HepG2 (cell line): Measurements from ENCODE around the gene MFNG. TPM values are rescaled to one million over a fixed set of nuclear protein-coding genes. Genes with fewer than 3 reads are reported as not detected.
A peak's percentile ranks its signal among the peaks of the same experiment; 100 is the strongest.

ENCODE experiments used
- CENPT ChIP-seq: sonication (generic); formaldehyde crosslinking; IDR thresholded peaks from 2 replicates; pipeline ENCODE4 v1.8.0; 2022; ENCODE audit warnings: low read depth, mild to moderate bottlenecking, moderate library complexity, missing genetic modification reagents
- DPF2 ChIP-seq: sonication (generic); formaldehyde crosslinking; IDR thresholded peaks from 2 replicates; pipeline ENCODE4 v1.4.0; 2020; ENCODE audit warnings: mild to moderate bottlenecking, low read depth, missing genetic modification reagents, borderline replicate concordance
- HOXA5 ChIP-seq: sonication (generic); formaldehyde crosslinking; IDR thresholded peaks from 2 replicates; pipeline ENCODE4 v1.4.0; 2020; ENCODE audit warnings: missing genetic modification reagents
- KAT8 ChIP-seq: IDR thresholded peaks from 2 replicates; pipeline ENCODE4 v1.6.1; 2016; ENCODE audit warnings: missing genetic modification reagents, missing compliant biosample characterization
- MAFK ChIP-seq, 2 experiments: IDR thresholded peaks in 1 of 2; conservative IDR thresholded peaks in 1 of 2; 2 replicates each; pipeline ENCODE4 v1.6.1; 2011; ENCODE audit warnings: improper control_type of control experiment in 2 of 2, low read length in 2 of 2
- MEF2D ChIP-seq: sonication (generic); formaldehyde crosslinking; IDR thresholded peaks from 2 replicates; pipeline ENCODE4 v1.5.1; 2020; ENCODE audit warnings: mild to moderate bottlenecking, missing genetic modification reagents
- NCOA2 ChIP-seq: sonication (generic); formaldehyde crosslinking; IDR thresholded peaks from 2 replicates; pipeline ENCODE4 v1.8.0; 2022; ENCODE audit warnings: inconsistent platforms
- RNF2 ChIP-seq: fragments of 450-650 bp; conservative IDR thresholded peaks from 2 replicates; pipeline ENCODE4 v1.6.1; 2016; ENCODE audit warnings: low read depth
- SIX4 ChIP-seq: sonication (generic); formaldehyde crosslinking; IDR thresholded peaks from 2 replicates; pipeline ENCODE4 v1.4.0; 2020; ENCODE audit warnings: missing genetic modification reagents
- ZBTB14 ChIP-seq: sonication (generic); formaldehyde crosslinking; IDR thresholded peaks from 2 replicates; pipeline ENCODE4 v1.4.0; 2020; ENCODE audit warnings: missing genetic modification reagents
- ZKSCAN5 ChIP-seq: sonication (generic); formaldehyde crosslinking; IDR thresholded peaks from 2 replicates; pipeline ENCODE4 v1.5.1; 2020; ENCODE audit warnings: mild to moderate bottlenecking, missing genetic modification reagents
- ZNF335 ChIP-seq: sonication (generic); formaldehyde crosslinking; IDR thresholded peaks from 2 replicates; pipeline ENCODE4 v1.4.0; 2020; ENCODE audit warnings: missing genetic modification reagents
- ZNF639 ChIP-seq: conservative IDR thresholded peaks from 2 replicates; pipeline ENCODE4 v1.6.1; 2018; ENCODE audit warnings: missing genetic modification reagents
- ZNF784 ChIP-seq: sonication (generic); formaldehyde crosslinking; IDR thresholded peaks from 2 replicates; pipeline ENCODE4 v1.5.1; 2020; ENCODE audit warnings: missing genetic modification reagents, mild to moderate bottlenecking, borderline replicate concordance
- polyA plus RNA-seq, 8 experiments: library from polyadenylated mRNA; depleted of rRNA in 3 of 8; stranded (reverse) in 7 of 8; unstranded in 1 of 8; fragments of >200 nt; fragmentation: Illumina TruSeq in 4 of 8; extraction: Trizol in 4 of 8; gene quantifications; 2 replicates each; pipeline versions ENCODE4 v1.2.1 to v1.2.3, GENCODE V29; 2011 to 2016; ENCODE audit warnings: low read depth in 4 of 8, missing spikeins in 1 of 8, mixed read lengths in 1 of 8; ENCODE audit not compliant: insufficient read depth in 1 of 8
- total RNA-seq, 5 experiments: library from RNA; depleted of rRNA; stranded (reverse); fragments of >200 nt; fragmentation: Illumina TruSeq; extraction: Trizol; gene quantifications; 2 replicates each; pipeline ENCODE4 v1.2.3, GENCODE V29; 2016; ENCODE audit warnings: low read depth in 1 of 5
- TF ChIP-seq, protein P1 (sequence below): sonication (generic); formaldehyde crosslinking; IDR thresholded peaks from 2 replicates; pipeline ENCODE4 v1.5.0; 2020; ENCODE audit warnings: mild to moderate bottlenecking, missing genetic modification reagents, borderline replicate concordance
- TF ChIP-seq, protein P2 (sequence below), 2 experiments: fragments of 450-650 bp in 1 of 2; sonication (generic) in 1 of 2; formaldehyde crosslinking; IDR thresholded peaks; 2 replicates each; pipeline versions ENCODE4 v1.5.0 to v1.8.0; 2020 to 2022; ENCODE audit warnings: mild to moderate bottlenecking in 1 of 2, missing genetic modification reagents in 1 of 2

Gene MFNG
- total and polyA plus RNA-seq, 2 of the 13 experiments (the other 11 are each of a cell fraction or from before 2014, with no cell fraction given): 1.0 to 11.7 TPM

- TF ChIP-seq, protein P1, sequence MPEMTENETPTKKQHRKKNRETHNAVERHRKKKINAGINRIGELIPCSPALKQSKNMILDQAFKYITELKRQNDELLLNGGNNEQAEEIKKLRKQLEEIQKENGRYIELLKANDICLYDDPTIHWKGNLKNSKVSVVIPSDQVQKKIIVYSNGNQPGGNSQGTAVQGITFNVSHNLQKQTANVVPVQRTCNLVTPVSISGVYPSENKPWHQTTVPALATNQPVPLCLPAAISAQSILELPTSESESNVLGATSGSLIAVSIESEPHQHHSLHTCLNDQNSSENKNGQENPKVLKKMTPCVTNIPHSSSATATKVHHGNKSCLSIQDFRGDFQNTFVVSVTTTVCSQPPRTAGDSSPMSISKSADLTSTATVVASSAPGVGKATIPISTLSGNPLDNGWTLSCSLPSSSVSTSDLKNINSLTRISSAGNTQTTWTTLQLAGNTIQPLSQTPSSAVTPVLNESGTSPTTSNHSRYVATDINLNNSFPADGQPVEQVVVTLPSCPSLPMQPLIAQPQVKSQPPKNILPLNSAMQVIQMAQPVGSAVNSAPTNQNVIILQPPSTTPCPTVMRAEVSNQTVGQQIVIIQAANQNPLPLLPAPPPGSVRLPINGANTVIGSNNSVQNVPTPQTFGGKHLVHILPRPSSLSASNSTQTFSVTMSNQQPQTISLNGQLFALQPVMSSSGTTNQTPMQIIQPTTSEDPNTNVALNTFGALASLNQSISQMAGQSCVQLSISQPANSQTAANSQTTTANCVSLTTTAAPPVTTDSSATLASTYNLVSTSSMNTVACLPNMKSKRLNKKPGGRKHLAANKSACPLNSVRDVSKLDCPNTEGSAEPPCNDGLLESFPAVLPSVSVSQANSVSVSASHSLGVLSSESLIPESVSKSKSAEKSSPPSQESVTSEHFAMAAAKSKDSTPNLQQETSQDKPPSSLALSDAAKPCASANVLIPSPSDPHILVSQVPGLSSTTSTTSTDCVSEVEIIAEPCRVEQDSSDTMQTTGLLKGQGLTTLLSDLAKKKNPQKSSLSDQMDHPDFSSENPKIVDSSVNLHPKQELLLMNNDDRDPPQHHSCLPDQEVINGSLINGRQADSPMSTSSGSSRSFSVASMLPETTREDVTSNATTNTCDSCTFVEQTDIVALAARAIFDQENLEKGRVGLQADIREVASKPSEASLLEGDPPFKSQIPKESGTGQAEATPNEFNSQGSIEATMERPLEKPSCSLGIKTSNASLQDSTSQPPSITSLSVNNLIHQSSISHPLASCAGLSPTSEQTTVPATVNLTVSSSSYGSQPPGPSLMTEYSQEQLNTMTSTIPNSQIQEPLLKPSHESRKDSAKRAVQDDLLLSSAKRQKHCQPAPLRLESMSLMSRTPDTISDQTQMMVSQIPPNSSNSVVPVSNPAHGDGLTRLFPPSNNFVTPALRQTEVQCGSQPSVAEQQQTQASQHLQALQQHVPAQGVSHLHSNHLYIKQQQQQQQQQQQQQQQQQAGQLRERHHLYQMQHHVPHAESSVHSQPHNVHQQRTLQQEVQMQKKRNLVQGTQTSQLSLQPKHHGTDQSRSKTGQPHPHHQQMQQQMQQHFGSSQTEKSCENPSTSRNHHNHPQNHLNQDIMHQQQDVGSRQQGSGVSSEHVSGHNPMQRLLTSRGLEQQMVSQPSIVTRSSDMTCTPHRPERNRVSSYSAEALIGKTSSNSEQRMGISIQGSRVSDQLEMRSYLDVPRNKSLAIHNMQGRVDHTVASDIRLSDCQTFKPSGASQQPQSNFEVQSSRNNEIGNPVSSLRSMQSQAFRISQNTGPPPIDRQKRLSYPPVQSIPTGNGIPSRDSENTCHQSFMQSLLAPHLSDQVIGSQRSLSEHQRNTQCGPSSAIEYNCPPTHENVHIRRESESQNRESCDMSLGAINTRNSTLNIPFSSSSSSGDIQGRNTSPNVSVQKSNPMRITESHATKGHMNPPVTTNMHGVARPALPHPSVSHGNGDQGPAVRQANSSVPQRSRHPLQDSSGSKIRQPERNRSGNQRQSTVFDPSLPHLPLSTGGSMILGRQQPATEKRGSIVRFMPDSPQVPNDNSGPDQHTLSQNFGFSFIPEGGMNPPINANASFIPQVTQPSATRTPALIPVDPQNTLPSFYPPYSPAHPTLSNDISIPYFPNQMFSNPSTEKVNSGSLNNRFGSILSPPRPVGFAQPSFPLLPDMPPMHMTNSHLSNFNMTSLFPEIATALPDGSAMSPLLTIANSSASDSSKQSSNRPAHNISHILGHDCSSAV: peak; percentile 96
- peak; percentile 96 for TF ChIP-seq HOXA5 (CRISPR knock-in tag)
- peak; percentile 90 for TF ChIP-seq ZNF784 (CRISPR knock-in tag)
- TF ChIP-seq ZNF639: peak; percentile 74; the same call in 1 of the 2 replicates
- TF ChIP-seq KAT8 (CRISPR knock-in tag): peak; percentile 58; the same call in 1 of the 2 replicates
- peak; percentile 25 to 39; a peak in 2 of 4 replicates for TF ChIP-seq MAFK (conservative IDR thresholded peaks at IDR 0.05 in 1 of 2, IDR thresholded peaks at IDR 0.05 in 1 of 2; ENCODE audit: low read length in 2 of 2)
- TF ChIP-seq CENPT (CRISPR knock-in tag): 0 out of 2 replicates have a peak, but pooled peaks have one; percentile 64
- TF ChIP-seq ZNF335: no peak
- TF ChIP-seq MEF2D (CRISPR knock-in tag): peak; percentile 95
- no peak for TF ChIP-seq ZKSCAN5 (CRISPR knock-in tag)
- TF ChIP-seq RNF2: peak; percentile 63; the same call in 1 of the 2 replicates
- TF ChIP-seq SIX4 (CRISPR knock-in tag): peak; percentile 83
- TF ChIP-seq, protein P2, sequence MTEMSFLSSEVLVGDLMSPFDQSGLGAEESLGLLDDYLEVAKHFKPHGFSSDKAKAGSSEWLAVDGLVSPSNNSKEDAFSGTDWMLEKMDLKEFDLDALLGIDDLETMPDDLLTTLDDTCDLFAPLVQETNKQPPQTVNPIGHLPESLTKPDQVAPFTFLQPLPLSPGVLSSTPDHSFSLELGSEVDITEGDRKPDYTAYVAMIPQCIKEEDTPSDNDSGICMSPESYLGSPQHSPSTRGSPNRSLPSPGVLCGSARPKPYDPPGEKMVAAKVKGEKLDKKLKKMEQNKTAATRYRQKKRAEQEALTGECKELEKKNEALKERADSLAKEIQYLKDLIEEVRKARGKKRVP (CRISPR knock-in tag; IDR thresholded peaks at IDR 0.05): peak in 1 of 2 experiments; percentile 89; a peak in 2 of 4 replicates
- no peak for TF ChIP-seq ZBTB14 (CRISPR knock-in tag)
- peak; percentile 96 for TF ChIP-seq DPF2 (CRISPR knock-in tag)
- peak; percentile 97 for TF ChIP-seq NCOA2 (CRISPR knock-in tag)
These were observed 15.6 kb upstream of the MFNG start (continued) for GRCh38 chr22:37501610-37502341.
